Measurements from ENCODE around the gene KIF12. TPM values are rescaled to one million over a fixed set of nuclear protein-coding genes. Genes with fewer than 3 reads are reported as not detected.

The KIF12 gene
- total and polyA plus RNA-seq, 4 experiments from 2014 or later = not detected

GRCh38 chr9:114108016-114108833, 9.1 kb upstream of the KIF12 start:
- H3K4me3 ChIP-seq (ENCODE audit: low read length in 2 of 2) = no peak overlapping the region
- no peaks in the 10 kb centered on the region for H3K9me3 ChIP-seq (ENCODE audit: control insufficient read depth in 1 of 2, low read length in 2 of 2)
- intact Hi-C loops (cut with micrococcal nuclease) = loop anchor here (1.0 to 2.0 kb wide), 2 partner anchors 47 to 183 kb away; partner anchors contain the start of gene COL27A1
- no peaks in the 10 kb centered on the region for H3K4me1 Mint-ChIP-seq
- no peaks in the 10 kb centered on the region for H3K9me3 Mint-ChIP-seq
- H3K27me3 ChIP-seq (ENCODE audit: insufficient read depth, low read length) = no peaks in the 10 kb centered on the region
- peak in 4 of 5 donors; percentile 18 to 23 (median 21) for DNase-seq
- ChIA-PET POLR2A (ENCODE audit: partially characterized antibody) (no interaction called here), CTCF (ENCODE audit: partially characterized antibody) (interaction anchor here (0.7 to 3.7 kb wide), 8 partner anchors 8 to 182 kb away, joined by 3 to 27 read pairs (median 4); no protein-coding TSS in a partner anchor)
- no peak overlapping the region for H3K27ac ChIP-seq (ENCODE audit: low read depth, low read length)
- H3K4me1 ChIP-seq (ENCODE audit: insufficient read depth, low read length) = no peaks in the 10 kb centered on the region
- no peak overlapping the region for H3K4me3 Mint-ChIP-seq
- H3K27ac Mint-ChIP-seq = no peak overlapping the region
- peaks cover 8 to 10% of the 10 kb centered on the region in 2 donors for H3K27me3 Mint-ChIP-seq
- H3K36me3 Mint-ChIP-seq = no peaks in the 10 kb centered on the region
- no peaks in the 10 kb centered on the region for H3K36me3 ChIP-seq (ENCODE audit: insufficient read depth, low read length)

GRCh38 chr9:114107286-114108001, 8.4 kb upstream of the KIF12 start:
- Histone ChIP-seq H3K9me3 (ENCODE audit: control insufficient read depth in 1 of 2, low read length in 2 of 2) (no peaks in the 10 kb centered on the region), H3K36me3 (ENCODE audit: insufficient read depth, low read length) (no peaks in the 10 kb centered on the region), H3K4me1 (ENCODE audit: insufficient read depth, low read length) (no peaks in the 10 kb centered on the region), H3K27ac (ENCODE audit: low read depth, low read length) (no peak overlapping the region), H3K27me3 (ENCODE audit: insufficient read depth, low read length) (no peaks in the 10 kb centered on the region), H3K4me3 (ENCODE audit: low read length in 2 of 2) (no peak overlapping the region)
- intact Hi-C loops (cut with micrococcal nuclease) = loop anchor here (1.0 to 2.0 kb wide), 2 partner anchors 47 to 184 kb away; partner anchors contain the start of gene COL27A1
- ChIA-PET POLR2A (ENCODE audit: partially characterized antibody) (no interaction called here), CTCF (ENCODE audit: partially characterized antibody) (interaction anchor here (0.7 to 3.7 kb wide), 5 partner anchors 9 to 183 kb away, joined by 3 to 27 read pairs (median 5); no protein-coding TSS in a partner anchor)
- H3K4me3 Mint-ChIP-seq = no peak overlapping the region
- H3K9me3 Mint-ChIP-seq = peaks cover 0 to 3% (median 0%) of the 10 kb centered on the region in 8 donors
- no peak overlapping the region for H3K27ac Mint-ChIP-seq
- no peaks in the 10 kb centered on the region for H3K4me1 Mint-ChIP-seq
- DNase-seq = no peak
- peaks cover 3 to 5% of the 10 kb centered on the region in 2 donors for H3K27me3 Mint-ChIP-seq
- no peaks in the 10 kb centered on the region for H3K36me3 Mint-ChIP-seq

- H3K36me3 Mint-ChIP-seq = no peaks in the 10 kb centered on the region
- Histone ChIP-seq H3K4me1 (ENCODE audit: insufficient read depth, low read length) (no peaks in the 10 kb centered on the region), H3K27me3 (ENCODE audit: insufficient read depth, low read length) (no peaks in the 10 kb centered on the region), H3K27ac (ENCODE audit: low read depth, low read length) (no peak overlapping the region), H3K4me3 (ENCODE audit: low read length in 2 of 2) (no peak overlapping the region), H3K36me3 (ENCODE audit: insufficient read depth, low read length) (no peaks in the 10 kb centered on the region), H3K9me3 (ENCODE audit: control insufficient read depth in 1 of 2, low read length in 2 of 2) (no peaks in the 10 kb centered on the region)
- ChIA-PET POLR2A (ENCODE audit: partially characterized antibody) (no interaction called here), CTCF (ENCODE audit: partially characterized antibody) (no interaction called here)
- H3K27ac Mint-ChIP-seq = no peak overlapping the region
- no peak overlapping the region for H3K4me3 Mint-ChIP-seq
- peaks cover 3 to 10% (median 8%) of the 10 kb centered on the region in 8 donors for H3K9me3 Mint-ChIP-seq
- intact Hi-C loops (cut with micrococcal nuclease) = no loop called here
- H3K4me1 Mint-ChIP-seq = no peaks in the 10 kb centered on the region
- no peak for DNase-seq
- H3K27me3 Mint-ChIP-seq = peaks cover 6 to 15% of the 10 kb centered on the region in 2 donors
Measured at GRCh38 chr9:114105236-114105635, 6.1 kb upstream of the KIF12 start.

- Histone ChIP-seq H3K4me1 (ENCODE audit: insufficient read depth, low read length) (peaks cover 3% of the 10 kb centered on the region), H3K27me3 (ENCODE audit: insufficient read depth, low read length) (no peaks in the 10 kb centered on the region), H3K27ac (ENCODE audit: low read depth, low read length) (no peak overlapping the region), H3K9me3 (ENCODE audit: control insufficient read depth in 1 of 2, low read length in 2 of 2) (no peaks in the 10 kb centered on the region), H3K4me3 (ENCODE audit: low read length in 2 of 2) (no peak overlapping the region), H3K36me3 (ENCODE audit: insufficient read depth, low read length) (no peaks in the 10 kb centered on the region)
- no peak for DNase-seq
- Mint-ChIP-seq H3K4me3 (no peak overlapping the region), H3K9me3 (peaks cover 3 to 10% (median 8%) of the 10 kb centered on the region in 8 donors), H3K27ac (no peak overlapping the region), H3K27me3 (peaks cover 18 to 24% of the 10 kb centered on the region in 2 donors), H3K36me3 (no peaks in the 10 kb centered on the region), H3K4me1 (peaks cover 3 to 10% (median 3%) of the 10 kb centered on the region in 4 donors)
- POLR2A ChIA-PET (ENCODE audit: partially characterized antibody) = no interaction called here
- intact Hi-C loops (cut with micrococcal nuclease) = no loop called here
- CTCF ChIA-PET (ENCODE audit: partially characterized antibody) = interaction anchor here (0.7 to 1.9 kb wide), 3 partner anchors 10 to 188 kb away, joined by 4 to 7 read pairs (median 5); no protein-coding TSS in a partner anchor
Measured at GRCh38 chr9:114102484-114102883, 3.4 kb upstream of the KIF12 start.

GRCh38 chr9:114100536-114100935, 1.4 kb upstream of the KIF12 start:
- intact Hi-C loops (cut with micrococcal nuclease) = no loop called here
- Mint-ChIP-seq H3K9me3 (peaks cover 3 to 10% (median 8%) of the 10 kb centered on the region in 8 donors), H3K4me1 (peaks cover 7 to 14% (median 11%) of the 10 kb centered on the region in 4 donors), H3K27ac (no peak overlapping the region), H3K27me3 (peaks cover 30 to 38% of the 10 kb centered on the region in 2 donors), H3K4me3 (peak overlapping the region in 1 of 8 donors; percentile 66), H3K36me3 (no peaks in the 10 kb centered on the region)
- Histone ChIP-seq H3K27me3 (ENCODE audit: insufficient read depth, low read length) (peaks cover 5% of the 10 kb centered on the region), H3K4me1 (ENCODE audit: insufficient read depth, low read length) (peaks cover 5% of the 10 kb centered on the region), H3K9me3 (ENCODE audit: control insufficient read depth in 1 of 2, low read length in 2 of 2) (no peaks in the 10 kb centered on the region), H3K27ac (ENCODE audit: low read depth, low read length) (no peak overlapping the region), H3K4me3 (ENCODE audit: low read length in 2 of 2) (no peak overlapping the region), H3K36me3 (ENCODE audit: insufficient read depth, low read length) (no peaks in the 10 kb centered on the region)
- DNase-seq = no peak
- CTCF ChIA-PET (ENCODE audit: partially characterized antibody) = interaction anchor here (1.9 to 3.5 kb wide), 2 partner anchors 9 to 18 kb away, joined by 6 to 18 read pairs; no protein-coding TSS in a partner anchor
- POLR2A ChIA-PET (ENCODE audit: partially characterized antibody) = no interaction called here

GRCh38 chr9:114099669-114100270, 678 bp upstream of the KIF12 start:
- no peaks in the 10 kb centered on the region for H3K9me3 ChIP-seq (ENCODE audit: control insufficient read depth in 1 of 2, low read length in 2 of 2)
- no peaks in the 10 kb centered on the region for H3K36me3 Mint-ChIP-seq
- POLR2A ChIA-PET (ENCODE audit: partially characterized antibody) = no interaction called here
- peaks cover 3 to 10% (median 8%) of the 10 kb centered on the region in 8 donors for H3K9me3 Mint-ChIP-seq
- no peak overlapping the region for H3K27ac Mint-ChIP-seq
- H3K27me3 Mint-ChIP-seq = peaks cover 30 to 43% of the 10 kb centered on the region in 2 donors
- no peak for DNase-seq
- peaks cover 7 to 14% (median 11%) of the 10 kb centered on the region in 4 donors for H3K4me1 Mint-ChIP-seq
- H3K4me3 Mint-ChIP-seq = peak overlapping the region in 1 of 8 donors; percentile 39
- CTCF ChIA-PET (ENCODE audit: partially characterized antibody) = interaction anchor here (1.9 to 3.5 kb wide), 2 partner anchors 10 to 17 kb away, joined by 6 to 18 read pairs; no protein-coding TSS in a partner anchor
- intact Hi-C loops (cut with micrococcal nuclease) = no loop called here
- no peak overlapping the region for H3K4me3 ChIP-seq (ENCODE audit: low read length in 2 of 2)
- no peaks in the 10 kb centered on the region for H3K36me3 ChIP-seq (ENCODE audit: insufficient read depth, low read length)
- H3K27me3 ChIP-seq (ENCODE audit: insufficient read depth, low read length) = peaks cover 5% of the 10 kb centered on the region
- no peak overlapping the region for H3K27ac ChIP-seq (ENCODE audit: low read depth, low read length)
- peaks cover 5% of the 10 kb centered on the region for H3K4me1 ChIP-seq (ENCODE audit: insufficient read depth, low read length)

All from CD4-positive, alpha-beta memory T cell (primary cell).